HG02642 (cell line): ENCODE results near the gene MAD1L1.
"Not testable (repeated sequence)": the region's sequence is repeated elsewhere in the genome, so short reads cannot be mapped to it uniquely, and the experiment has no call there.

ENCODE experiments used
- ATAC-seq: cut with Tn5 transposase; IDR thresholded peaks from one replicate; pipeline ENCODE4 v1.9.1; 2021; ENCODE audit warnings: mild to moderate bottlenecking; ENCODE audit not compliant: unreplicated experiment, poor library complexity

Gene MAD1L1

DNA sequence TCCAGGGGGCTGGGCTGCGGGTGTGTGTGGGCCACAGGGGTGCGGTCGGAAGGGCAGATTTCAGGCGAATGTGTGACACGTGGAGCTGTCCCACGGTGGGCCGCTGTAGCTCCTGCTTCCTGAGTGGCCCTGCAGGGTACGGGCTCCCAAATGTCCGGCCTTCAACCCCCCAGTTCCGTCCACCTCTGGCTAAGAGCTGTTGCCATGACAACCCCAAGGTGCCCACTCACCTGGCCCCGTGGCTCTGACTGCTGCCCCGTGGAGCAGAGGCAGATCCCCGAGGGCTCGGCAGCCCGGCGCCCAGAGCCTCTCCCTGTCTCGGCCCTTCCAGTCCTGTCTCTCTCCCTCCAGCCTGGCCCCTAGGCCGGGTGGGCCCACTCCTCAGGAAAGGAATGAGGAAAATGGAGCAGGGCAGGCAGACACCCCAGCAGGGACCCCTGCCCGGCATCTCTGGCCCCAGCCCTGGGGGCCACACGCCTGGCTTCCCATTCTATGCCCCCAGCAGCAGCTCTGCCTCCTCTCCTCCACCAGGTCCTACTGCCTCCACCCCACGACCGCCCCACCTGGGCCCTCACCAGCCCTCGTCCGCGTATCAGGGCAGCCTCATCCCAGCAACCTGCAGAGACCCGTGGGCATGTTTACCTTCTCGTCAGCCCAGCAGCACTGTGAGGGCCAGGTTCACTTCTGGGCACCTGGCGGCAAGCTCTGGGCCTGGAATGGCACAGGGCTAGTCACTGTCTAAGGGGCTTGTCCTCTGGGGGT, 347.1 kb downstream of the MAD1L1 start:
- ATAC-seq: no peak

DNA sequence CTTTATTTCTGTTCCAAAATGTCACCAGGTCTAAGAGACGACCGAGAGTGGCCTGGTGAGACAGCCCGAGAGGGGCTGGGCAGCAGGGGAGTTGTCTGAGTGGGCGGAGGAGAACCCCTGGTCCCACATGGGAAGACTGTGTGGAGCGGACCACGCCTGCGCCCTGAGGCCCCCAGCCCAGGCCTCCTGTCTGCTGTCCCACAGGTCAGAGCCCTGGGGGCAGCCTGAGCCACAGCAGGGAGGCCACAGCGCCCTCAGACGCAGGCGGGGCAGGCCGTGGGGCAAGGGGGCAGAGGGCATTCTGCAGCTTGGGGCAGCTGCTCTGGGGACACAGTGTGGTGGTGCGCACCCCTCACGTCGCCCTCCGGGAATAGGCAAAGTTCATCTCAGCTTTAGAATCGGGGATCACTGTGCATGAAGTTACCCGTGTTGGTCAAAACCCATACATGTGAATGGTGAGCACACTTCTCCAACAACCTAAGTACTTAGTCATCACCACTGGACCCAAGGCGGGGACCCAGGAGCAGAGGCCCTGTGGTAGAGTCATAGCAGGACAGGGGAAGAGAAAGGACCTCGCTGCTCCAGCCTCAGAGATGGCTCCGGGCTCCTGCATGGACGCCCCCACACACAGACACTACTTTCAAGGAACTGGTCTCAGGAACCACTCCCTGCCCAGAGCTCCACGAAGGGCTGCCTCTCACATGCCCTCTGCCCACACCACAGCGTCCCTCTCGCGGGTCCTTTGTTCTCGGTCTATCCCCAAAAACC, 348.0 kb downstream of the MAD1L1 start:
- ATAC-seq: no peak

DNA sequence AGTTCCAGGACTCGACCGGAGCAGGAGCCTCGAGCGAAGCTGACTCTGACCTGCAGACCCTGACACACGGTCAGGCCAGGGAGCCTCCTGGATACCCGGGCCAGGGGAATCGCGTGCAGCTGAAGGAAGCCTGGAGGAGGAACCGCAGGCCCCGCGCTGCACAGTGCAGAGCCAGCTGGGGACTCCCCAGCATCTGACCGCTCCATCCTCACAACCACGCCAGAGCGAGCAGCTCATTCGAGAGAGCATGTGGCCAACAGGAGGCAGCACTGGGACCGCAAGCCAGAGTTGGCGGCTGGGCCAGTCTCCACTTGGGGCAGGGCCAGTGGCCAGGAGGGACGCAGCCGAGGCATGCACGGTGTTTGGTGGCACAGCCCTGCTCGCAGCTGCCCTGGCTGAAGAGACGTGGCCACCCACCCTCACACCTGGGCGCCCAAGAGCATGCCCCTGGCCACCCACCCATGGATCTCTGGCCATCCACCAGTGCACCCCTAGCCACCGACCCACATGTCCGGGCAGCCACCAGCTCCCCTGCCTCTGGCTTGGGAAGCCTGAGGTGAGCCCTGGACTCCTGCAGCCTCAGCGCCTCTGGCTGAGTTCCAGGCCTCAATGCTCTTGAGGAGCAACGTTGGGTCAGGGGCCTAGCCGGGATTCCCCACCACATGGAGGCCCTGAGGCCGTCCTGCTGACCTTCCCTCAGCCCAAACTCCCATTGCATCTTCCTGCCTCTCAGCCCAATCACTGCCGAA, 348.7 kb downstream of the MAD1L1 start:
- ATAC-seq: no peak

DNA sequence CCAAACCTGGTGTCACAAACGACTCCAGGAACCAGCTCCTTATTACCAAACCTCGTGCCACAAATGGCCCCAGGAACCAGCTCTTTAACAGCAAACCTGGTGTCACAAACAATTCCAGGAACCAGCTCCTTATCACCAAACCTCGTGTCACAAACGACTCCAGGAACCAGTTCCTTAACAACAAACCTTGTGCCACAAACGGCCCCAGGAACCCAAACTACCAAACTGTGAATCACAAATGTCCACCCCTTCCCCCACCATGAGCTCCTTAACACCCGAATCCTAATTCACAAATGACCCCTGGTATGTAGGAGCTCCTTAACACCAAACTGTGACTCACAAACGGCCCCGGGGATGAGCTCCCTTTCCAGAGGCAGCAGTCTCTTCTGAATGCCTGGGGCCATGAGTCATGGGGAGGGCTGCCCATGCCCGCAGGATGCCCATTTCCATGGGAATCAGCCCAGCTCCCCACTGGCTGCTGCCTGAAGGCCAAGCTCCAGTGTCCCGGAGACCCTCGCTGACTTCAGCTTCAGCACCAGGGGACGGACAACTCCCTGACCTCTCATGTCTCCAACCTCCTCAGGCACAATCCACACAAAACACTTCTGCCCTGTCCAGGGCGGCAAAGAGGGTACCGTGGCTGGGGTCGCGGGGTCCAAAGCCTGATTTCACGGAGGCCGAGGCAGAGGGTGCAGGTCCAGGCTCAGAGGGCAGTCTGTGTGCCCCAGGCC, 349.5 kb downstream of the MAD1L1 start:
- no peak for ATAC-seq

DNA sequence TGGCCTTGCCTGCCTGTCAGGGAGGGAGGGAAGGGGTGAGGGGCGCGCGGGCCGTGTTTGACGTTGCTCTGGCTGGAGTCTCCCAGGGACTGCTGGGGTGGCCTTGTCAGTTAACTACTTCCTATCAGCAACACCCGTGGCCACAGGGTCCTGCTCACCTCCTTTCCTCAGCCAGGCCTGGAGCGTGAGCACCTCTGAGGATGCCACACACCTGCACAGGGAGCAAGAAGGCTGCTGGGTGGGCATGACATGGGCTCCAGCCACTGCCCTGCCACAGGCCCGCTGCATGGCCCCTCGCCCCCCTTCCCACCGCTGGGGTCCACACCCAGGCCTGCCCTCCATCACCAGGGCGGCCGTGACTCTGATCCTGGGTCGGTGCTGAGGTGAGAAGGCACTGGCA, 350.3 kb downstream of the MAD1L1 start:
- no peak for ATAC-seq

DNA sequence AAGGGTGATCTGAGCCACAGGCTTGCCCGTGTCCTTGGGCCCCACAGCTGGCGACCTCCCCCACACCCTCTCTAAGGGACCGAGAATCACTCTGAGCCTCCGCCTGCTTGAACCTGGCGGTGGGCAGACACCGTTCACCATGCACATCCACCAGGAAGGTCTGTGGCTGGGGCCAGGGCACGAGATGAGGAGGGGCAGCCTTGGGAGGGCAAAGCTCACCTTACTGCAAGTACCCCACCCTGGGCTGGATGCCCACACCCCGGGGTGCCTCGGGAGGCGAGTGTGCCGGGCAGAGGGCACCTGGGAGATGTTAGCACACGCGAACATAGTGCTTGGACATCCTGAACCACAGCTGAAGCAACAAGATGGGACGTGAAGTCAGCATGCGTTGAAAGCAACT, 350.8 kb downstream of the MAD1L1 start:
- ATAC-seq: no peak

DNA sequence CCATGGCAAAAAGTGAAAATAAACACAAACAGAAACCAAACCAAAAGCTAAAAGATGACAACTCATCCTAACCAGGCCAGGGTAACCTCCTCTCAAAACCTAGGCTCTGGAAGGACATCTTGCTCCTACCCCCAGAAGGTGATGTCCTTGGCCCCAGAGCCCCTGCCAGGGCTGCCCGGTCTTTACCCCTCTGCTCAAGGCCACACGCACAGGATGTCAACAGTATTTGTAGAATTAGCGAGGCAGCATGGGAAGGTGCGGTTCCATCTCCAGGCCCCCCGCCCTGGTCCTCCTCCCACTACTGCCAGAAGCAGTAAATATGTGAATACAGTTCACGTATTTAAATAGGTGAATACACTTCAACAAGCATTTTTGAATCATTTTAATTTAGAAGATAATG, 356.1 kb downstream of the MAD1L1 start:
- not testable (repeated sequence) for ATAC-seq

DNA sequence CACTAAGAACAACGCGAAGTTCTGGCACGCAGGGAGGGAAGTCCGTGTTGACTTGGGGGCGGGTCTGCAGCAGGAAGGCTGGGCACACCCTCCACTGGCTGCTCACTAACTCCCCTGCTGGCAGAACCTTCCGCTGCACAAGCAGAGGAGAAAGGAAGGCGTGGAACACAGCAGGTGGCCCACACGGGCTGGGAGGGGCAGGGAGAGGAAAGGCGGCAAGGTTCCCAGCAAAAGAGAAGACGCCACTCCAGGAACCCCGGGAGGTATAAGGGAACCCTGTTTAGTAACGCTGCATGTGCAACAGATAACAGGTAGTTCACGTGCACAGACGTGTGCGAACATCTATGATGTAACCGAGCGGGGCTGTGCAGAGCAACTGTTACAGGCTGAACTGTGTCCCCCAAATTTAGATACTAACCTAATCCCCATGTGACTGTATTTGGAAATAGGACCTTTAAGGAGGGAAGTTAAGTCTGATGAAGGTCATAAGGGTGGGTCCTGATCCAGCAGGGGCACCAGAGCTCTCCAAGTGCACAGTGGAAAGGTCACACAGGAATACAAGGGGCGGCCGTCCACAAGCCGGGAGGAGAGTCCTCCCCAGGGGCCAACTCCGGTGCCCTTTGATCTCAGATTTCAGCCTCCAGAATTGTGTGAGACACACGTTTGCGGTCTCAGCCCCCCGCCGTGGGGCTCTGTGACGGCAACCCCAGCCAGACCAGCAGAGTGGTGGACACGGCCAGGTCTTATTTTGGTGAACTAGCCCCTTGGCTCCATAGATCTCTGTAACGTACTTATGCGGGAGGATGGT, 357.1 kb downstream of the MAD1L1 start:
- not testable (repeated sequence) for ATAC-seq

DNA sequence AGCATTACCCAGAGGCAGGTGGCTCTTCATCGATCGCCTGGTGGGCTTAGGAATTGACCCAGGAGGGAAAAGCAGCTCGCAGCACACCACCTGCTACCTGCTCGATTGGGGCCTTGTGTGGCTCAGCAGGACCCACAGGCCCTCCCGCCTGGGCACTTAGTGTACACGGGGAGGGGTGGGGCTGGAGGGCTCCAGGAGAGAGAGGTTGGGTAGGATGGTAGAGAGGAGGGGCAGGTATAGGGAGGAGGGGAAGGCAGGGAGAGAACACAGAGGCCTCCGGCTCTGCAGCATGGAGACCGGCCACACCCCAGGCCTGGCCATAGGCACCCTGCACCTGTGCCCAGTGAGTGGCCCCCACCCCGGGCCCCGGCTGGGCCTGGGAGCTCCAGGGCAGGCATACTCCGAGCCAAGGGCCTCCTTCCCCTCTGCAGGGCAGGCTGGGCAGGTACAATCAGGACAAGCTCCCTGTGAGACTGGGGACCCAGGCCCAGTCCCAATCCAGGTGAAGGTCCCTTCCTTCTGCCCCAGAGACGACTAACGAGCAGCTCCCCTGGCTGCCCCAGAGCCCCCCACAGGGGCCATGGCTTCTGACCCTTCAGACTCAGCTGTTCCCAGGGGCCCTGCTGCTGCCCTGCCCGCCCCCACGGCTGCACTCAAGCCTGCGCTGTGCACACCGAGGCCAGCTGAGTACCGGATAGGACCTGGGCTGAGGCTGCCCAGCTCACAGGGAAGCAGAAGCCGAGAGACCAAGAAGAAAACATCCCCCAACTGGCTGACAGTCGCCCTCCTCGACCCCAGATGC, 358.0 kb downstream of the MAD1L1 start:
- ATAC-seq: not testable (repeated sequence)

DNA sequence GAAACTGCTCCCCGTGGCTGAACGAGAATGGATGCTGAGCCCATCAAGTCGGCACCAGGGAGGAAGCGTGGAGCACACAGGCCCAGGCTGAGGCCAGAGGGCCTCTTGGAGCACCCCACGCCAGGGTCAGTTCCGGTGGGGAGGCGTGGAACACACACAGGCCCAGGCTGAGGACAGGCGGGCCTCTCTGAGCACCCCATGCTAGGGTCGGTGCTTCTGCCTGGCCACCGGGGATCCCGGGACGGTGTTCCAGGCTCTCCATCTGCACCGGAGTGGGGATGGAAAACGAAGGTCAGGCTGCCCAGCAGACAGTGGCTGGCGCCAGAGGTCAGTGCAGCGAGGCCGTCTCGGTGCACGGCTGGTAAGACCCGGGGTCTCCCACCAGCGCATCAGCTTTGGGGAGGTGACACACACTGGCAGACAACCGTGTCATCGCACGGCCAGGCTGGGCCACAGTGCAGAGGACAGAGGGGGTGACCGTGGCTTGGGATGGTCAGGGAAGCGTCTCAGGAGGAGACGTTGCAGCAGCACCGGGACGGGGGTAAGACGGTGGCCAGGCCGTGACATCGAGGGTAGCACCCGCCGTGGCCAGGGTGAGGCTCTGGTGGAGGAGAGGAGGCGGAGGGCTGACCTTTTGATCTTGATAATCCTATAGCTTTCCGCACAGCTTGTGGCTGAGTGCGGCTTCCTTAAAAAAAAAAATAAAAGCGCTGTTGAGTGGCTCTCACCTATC, 358.7 kb downstream of the MAD1L1 start:
- no peak for ATAC-seq

DNA sequence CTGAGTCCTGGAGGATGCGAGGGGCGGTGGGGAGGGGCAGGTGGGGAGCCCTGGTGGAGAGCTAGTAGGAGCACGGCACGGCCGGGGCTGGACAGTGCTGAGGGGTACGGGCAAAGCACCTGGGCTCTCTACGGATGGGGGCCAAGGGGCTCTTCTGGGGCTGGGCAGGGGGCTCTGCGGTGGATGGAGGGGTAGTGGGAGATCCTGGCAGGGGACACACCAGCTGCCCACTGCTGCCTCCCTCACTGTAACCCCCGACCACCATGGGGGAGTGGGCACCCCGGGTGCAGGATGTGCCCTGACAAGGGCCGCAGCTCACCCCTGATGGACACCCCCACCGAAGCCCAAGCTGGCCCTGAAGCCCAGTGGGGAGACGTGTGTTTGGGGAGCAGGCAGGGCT, 359.3 kb downstream of the MAD1L1 start:
- no peak for ATAC-seq

DNA sequence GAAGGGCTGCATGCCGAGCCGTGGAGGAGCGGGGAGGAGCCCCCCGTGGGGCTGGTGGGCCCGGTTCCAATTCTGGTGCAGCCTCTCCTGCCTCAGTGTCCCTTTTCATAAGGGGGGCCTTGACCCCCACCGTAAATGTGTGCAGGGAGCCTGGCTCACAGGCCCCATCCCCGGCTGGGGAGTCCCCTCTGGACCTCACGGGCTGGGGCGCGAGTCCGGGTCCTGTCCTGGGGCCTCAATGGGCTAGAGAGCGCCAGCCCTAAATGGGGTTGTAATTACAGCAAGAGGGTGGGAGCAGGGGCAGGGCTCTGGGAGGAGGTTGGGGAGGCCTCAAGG, 359.7 kb downstream of the MAD1L1 start:
- no peak for ATAC-seq

DNA sequence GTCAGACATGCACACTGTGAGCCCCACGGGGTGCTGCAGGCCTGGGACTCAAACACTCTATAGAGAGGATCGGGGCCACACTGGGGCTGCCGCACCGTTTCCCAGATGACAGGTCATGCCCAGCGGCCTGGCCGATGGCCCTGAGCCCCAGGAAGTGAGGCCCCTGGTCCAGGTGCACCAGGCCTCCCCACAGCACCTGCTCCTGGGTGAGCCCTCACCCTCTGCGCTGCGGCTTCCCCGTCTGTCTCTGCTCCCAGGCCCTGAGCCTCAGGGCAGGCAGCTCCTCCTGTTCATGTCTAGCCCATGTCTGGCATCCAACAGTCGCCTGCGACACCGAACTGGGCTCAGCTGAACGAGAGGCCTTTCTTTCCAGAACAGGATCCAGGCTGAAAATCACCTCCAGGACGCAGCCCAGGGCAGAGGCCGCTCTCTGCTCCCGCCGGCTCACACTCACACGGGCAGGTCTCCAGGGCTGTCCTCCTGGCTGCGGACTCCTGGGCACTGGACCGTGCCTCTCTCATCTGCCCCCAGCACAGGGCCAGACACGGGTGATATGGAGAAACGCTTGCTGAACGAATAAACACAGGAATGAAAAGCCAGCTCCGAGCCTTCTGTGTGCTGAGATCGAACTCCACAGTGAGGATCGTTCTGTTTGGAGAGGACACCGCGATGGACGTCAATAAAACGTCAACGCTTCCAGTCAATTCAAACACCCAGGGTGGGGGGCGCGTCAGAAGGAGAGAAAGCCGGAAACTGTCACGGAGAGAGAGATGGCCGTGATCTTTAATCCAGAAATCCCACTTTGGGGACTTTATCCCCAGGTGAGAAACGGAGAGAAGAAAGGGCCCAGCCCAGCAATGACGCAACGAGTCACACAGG, 360.3 kb downstream of the MAD1L1 start:
- no peak for ATAC-seq

DNA sequence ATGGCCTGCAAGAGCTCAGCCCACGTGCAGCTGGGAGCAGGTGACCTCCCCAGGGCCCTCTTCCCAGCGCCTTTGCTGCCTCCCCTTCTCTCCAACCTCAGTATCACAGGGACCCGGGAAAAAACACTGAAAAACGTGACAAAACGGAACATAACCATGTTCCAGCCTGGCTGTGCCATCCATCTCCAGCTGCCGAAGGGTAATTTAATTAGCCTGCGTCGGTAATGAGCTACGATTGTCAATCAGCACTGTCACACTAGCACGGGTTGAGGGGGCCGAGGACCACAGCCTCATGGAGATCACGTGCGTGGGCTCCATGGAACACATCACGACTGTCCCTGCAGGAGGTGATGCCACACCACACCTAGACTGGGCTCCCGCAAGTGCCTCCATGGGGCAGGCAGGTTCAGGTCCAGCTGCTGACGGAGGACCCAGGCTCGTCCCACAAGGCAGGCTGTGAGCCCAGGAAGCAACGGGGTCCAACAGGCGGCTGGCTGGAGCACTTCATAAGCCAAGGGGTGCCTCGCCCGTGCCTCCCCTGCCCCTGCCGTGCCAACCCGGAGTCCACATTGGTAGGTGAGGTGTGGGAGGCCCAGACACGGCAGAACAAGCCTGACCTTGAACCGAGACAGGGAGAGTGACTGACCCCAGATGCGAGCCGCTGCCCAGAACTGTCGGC, 363.2 kb downstream of the MAD1L1 start:
- ATAC-seq: no peak

DNA sequence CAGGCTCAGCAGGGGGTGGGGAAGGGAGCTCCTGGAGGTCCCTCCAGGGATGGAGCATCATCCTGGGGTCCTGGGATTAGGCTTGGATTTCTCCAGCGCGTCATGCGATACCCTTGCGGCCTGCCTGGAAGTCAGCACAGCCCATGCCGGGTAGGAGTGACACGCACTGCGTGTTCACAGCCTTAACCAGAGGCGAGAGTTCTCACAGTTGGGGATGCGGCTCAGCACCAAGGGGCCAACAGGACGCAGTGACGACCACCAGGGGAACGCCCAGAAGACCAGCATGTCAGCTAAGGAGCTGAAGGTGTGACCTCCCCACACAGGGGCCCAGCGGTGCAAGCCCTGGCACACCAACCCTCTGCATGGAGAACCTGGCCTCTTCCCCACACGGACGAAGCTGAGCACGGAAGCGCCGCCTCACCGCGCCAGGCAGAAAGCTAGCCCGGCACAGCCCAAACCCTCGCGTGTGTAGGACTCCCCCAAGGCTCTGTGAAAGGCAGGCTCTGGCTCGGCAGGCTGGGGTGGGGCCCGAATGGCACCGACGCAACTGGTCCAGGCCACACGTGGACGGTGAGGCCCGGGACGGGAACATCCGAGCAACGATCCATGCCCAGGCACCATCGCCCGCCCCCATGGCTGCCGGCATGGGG, 364.1 kb downstream of the MAD1L1 start:
- ATAC-seq: no peak
